ENCODE results near the gene ATRNL1.

ATRNL1 gene

GRCh38 chr10:115985786-115986185, 892.6 kb downstream of the ATRNL1 start:
- no peak for ATAC-seq (replicated peaks; ENCODE audit: extremely low read depth, poor library complexity, severe bottlenecking)
- no peaks in the 10 kb centered on the region for H3K27me3 Mint-ChIP-seq
- H3K9me3 Mint-ChIP-seq, result peaks cover 30% of the 10 kb centered on the region
- no peak overlapping the region for H3K4me3 Mint-ChIP-seq
- no peak for DNase-seq (ENCODE audit: low spot score in 2 of 2)
- H3K4me1 Mint-ChIP-seq, result no peaks in the 10 kb centered on the region
- peaks cover 1% of the 10 kb centered on the region for H3K36me3 Mint-ChIP-seq (ENCODE audit: insufficient read depth)
- H3K27ac Mint-ChIP-seq (ENCODE audit: low read depth), result no peak overlapping the region

GRCh38 chr10:115988380-115988779, 895.2 kb downstream of the ATRNL1 start:
- Mint-ChIP-seq H3K27ac (ENCODE audit: low read depth) (no peak overlapping the region), H3K4me3 (no peak overlapping the region), H3K4me1 (no peaks in the 10 kb centered on the region), H3K27me3 (no peaks in the 10 kb centered on the region), H3K9me3 (peaks cover 23% of the 10 kb centered on the region), H3K36me3 (ENCODE audit: insufficient read depth) (no peaks in the 10 kb centered on the region)
- ATAC-seq (replicated peaks; ENCODE audit: extremely low read depth, poor library complexity, severe bottlenecking) (no peak), DNase-seq (ENCODE audit: low spot score in 2 of 2) (no peak)

- Mint-ChIP-seq H3K27ac (ENCODE audit: low read depth) (no peak overlapping the region), H3K4me3 (no peak overlapping the region), H3K4me1 (no peaks in the 10 kb centered on the region), H3K36me3 (ENCODE audit: insufficient read depth) (no peaks in the 10 kb centered on the region), H3K27me3 (no peaks in the 10 kb centered on the region), H3K9me3 (peaks cover 23% of the 10 kb centered on the region)
- ATAC-seq (replicated peaks; ENCODE audit: extremely low read depth, poor library complexity, severe bottlenecking) (no peak), DNase-seq (ENCODE audit: low spot score in 2 of 2) (no peak)
Observed at GRCh38 chr10:115989621-115990020, 896.5 kb downstream of the ATRNL1 start.

GRCh38 chr10:115992236-115992986, 899.2 kb downstream of the ATRNL1 start:
- Mint-ChIP-seq H3K4me3 (no peak overlapping the region), H3K27me3 (no peaks in the 10 kb centered on the region), H3K27ac (ENCODE audit: low read depth) (no peak overlapping the region), H3K36me3 (ENCODE audit: insufficient read depth) (no peaks in the 10 kb centered on the region), H3K9me3 (peaks cover 31% of the 10 kb centered on the region), H3K4me1 (no peaks in the 10 kb centered on the region)
- ATAC-seq (replicated peaks; ENCODE audit: extremely low read depth, poor library complexity, severe bottlenecking), result no peak
- no peak for DNase-seq (ENCODE audit: low spot score in 2 of 2)

- Mint-ChIP-seq H3K4me1 (no peaks in the 10 kb centered on the region), H3K36me3 (ENCODE audit: insufficient read depth) (no peaks in the 10 kb centered on the region), H3K9me3 (peaks cover 25% of the 10 kb centered on the region), H3K27ac (ENCODE audit: low read depth) (no peak overlapping the region), H3K4me3 (no peak overlapping the region), H3K27me3 (no peaks in the 10 kb centered on the region)
- ATAC-seq (replicated peaks; ENCODE audit: extremely low read depth, poor library complexity, severe bottlenecking) (no peak), DNase-seq (ENCODE audit: low spot score in 2 of 2) (no peak)
Observed at GRCh38 chr10:115996031-115996430, 902.9 kb downstream of the ATRNL1 start.

- Mint-ChIP-seq H3K27me3 (no peaks in the 10 kb centered on the region), H3K4me1 (no peaks in the 10 kb centered on the region), H3K36me3 (ENCODE audit: insufficient read depth) (no peaks in the 10 kb centered on the region), H3K27ac (ENCODE audit: low read depth) (no peak overlapping the region), H3K9me3 (peaks cover 25% of the 10 kb centered on the region), H3K4me3 (no peak overlapping the region)
- DNase-seq (ENCODE audit: low spot score in 2 of 2), result no peak
- ATAC-seq (replicated peaks; ENCODE audit: extremely low read depth, poor library complexity, severe bottlenecking), result no peak
Observed at GRCh38 chr10:115998301-115998700, 905.1 kb downstream of the ATRNL1 start.

All from central memory CD8-positive, alpha-beta T cell (primary cell).